ENCODE data around the gene KAZN. TPM values are rescaled to one million over a fixed set of nuclear protein-coding genes. Genes with fewer than 3 reads are reported as not detected.

KAZN gene
- total and polyA plus RNA-seq, 2 of the 8 experiments (the other 6 are each of a cell fraction or from before 2014, with no cell fraction given) = 3.7 to 11.8 TPM

DNA sequence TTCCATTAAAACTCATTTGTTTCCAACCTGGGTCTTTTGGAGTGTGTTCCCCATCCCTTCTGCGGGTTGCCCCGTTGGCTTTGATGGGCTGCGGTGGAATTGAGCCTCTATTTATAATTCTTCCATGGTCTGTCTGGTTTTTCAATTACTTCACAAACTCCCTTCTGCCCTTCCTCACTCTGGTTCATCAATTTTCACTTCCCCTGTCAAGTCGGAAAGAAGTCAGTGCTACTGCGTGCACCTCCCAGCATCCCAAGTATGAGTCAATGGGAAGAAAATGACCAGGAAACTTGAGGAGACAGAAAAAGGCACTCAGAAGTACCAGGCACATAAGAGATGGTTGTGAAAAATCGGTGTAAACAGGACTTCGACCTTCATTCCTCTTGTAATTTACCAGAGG lies 126.2 kb downstream of the KAZN start:
- CTCF ChIA-PET (ENCODE audit: partially characterized antibody) = interaction anchor here (0.6 to 1.3 kb wide), 4 partner anchors 33 to 54 kb away, joined by 3 to 4 read pairs (median 4); no protein-coding TSS in a partner anchor
- Histone ChIP-seq H3K79me1 (ENCODE audit: low read depth, low read length) (no peaks in the 10 kb centered on the region), H3K9me3 (ENCODE audit: insufficient read depth in 2 of 2, low read depth in 1 of 2, low read length in 1 of 2) (no peaks in the 10 kb centered on the region), H2BK20ac (ENCODE audit: low read length) (no peak overlapping the region), H4K91ac (replicated peaks; ENCODE audit: insufficient read length, low read length) (no peak overlapping the region), H2BK15ac (ENCODE audit: low read length) (no peak overlapping the region), H2BK5ac (ENCODE audit: low read depth, low read length) (no peak overlapping the region), H3K4ac (replicated peaks; ENCODE audit: insufficient read length, low read depth, low read length) (no peak overlapping the region), H3K23me2 (ENCODE audit: low read depth, low read length) (no peaks in the 10 kb centered on the region), H3K4me3 (ENCODE audit: extremely low read depth in 1 of 4, insufficient read depth in 2 of 4, low read depth in 3 of 4, low read length in 4 of 4) (no peak overlapping the region), H3K27me3 (replicated peaks in 1 of 4; ENCODE audit: control insufficient read depth in 3 of 4, extremely low read depth in 1 of 4, insufficient read depth in 3 of 4, low read length in 3 of 4) (peaks cover 0 to 2% (median 0%) of the 10 kb centered on the region in 4 experiments; a peak in 1 of 7 replicates), H3K4me2 (ENCODE audit: insufficient read depth in 1 of 2, low read depth in 2 of 2, low read length in 2 of 2) (no peak overlapping the region), H2BK12ac (ENCODE audit: low read depth, low read length) (no peak overlapping the region), H3K18ac (ENCODE audit: extremely low read depth, low read length) (no peak overlapping the region), H3K56ac (replicated peaks; ENCODE audit: insufficient read length, low read depth, low read length) (no peak overlapping the region), H4K5ac (ENCODE audit: insufficient read length, low read depth, low read length) (no peak overlapping the region), H3K79me2 (ENCODE audit: control insufficient read depth in 1 of 2, insufficient read depth in 2 of 2, low read length in 2 of 2) (no peaks in the 10 kb centered on the region), H2AFZ (ENCODE audit: low read length) (no peak overlapping the region), H3K4me1 (replicated peaks in 1 of 4; ENCODE audit: control insufficient read depth in 3 of 4, insufficient read depth in 4 of 4, low read length in 3 of 4) (peaks cover 11 to 18% (median 13%) of the 10 kb centered on the region in 4 experiments), H3K9ac (replicated peaks in 1 of 4; ENCODE audit: extremely low read depth in 1 of 4, low read depth in 3 of 4, low read length in 3 of 4) (no peak overlapping the region), H4K20me1 (replicated peaks in 1 of 2; ENCODE audit: control insufficient read depth in 1 of 2, insufficient read depth in 2 of 2, low read length in 2 of 2) (peaks cover 0 to 2% of the 10 kb centered on the region in 2 experiments), H2BK120ac (replicated peaks; ENCODE audit: low read depth, low read length) (no peak overlapping the region), H3K14ac (ENCODE audit: insufficient read length) (no peak overlapping the region), H2AK5ac (ENCODE audit: low read depth, low read length) (no peak overlapping the region), H3K27ac (ENCODE audit: low read depth, low read length) (no peak overlapping the region), H3K36me3 (ENCODE audit: control insufficient read depth in 2 of 4, insufficient read depth in 4 of 4, low read length in 3 of 4) (no peaks in the 10 kb centered on the region), H3K23ac (ENCODE audit: insufficient read length) (no peak overlapping the region), H4K8ac (ENCODE audit: extremely low read depth, insufficient read depth, low read length) (no peak overlapping the region)
- POLR2A ChIA-PET (ENCODE audit: partially characterized antibody) = no interaction called here
- WGBS, 2 experiments (ENCODE audit: extremely low coverage in 1 of 2, insufficient coverage in 1 of 2, insufficient read length in 1 of 2, insufficient replicate concordance in 2 of 2, low coverage in 1 of 2, low lambda C conversion rate in 2 of 2, missing lambda C conversion rate in 1 of 2) = 76% methylated on average over 7 of the region's 7 CpGs; no CpG with 5 or more reads in 1 of the 2 experiments
- FAIRE-seq (no peak), DNase-seq (ENCODE audit: low read depth in 1 of 2, low spot score in 2 of 2) (no peak)
- TF ChIP-seq RAD21 (IDR thresholded peaks at IDR 0.05 in 1 of 2, conservative IDR thresholded peaks at IDR 0.05 in 1 of 2; ENCODE audit: low read depth in 2 of 2, low read length in 2 of 2) (no peak), CBX5 (IDR thresholded peaks at IDR 0.05; ENCODE audit: low read depth, low read length) (no peak), SIN3A (conservative IDR thresholded peaks at IDR 0.05 in 1 of 2, IDR thresholded peaks at IDR 0.05 in 1 of 2; ENCODE audit: low read depth in 1 of 2, low read length in 2 of 2) (no peak), HDAC6 (IDR thresholded peaks at IDR 0.05; ENCODE audit: low read depth, low read length) (no peak), PHF8 (conservative IDR thresholded peaks at IDR 0.05; ENCODE audit: low read depth, low read length) (no peak), TCF12 (IDR thresholded peaks at IDR 0.05; ENCODE audit: low read depth, low read length) (no peak), SUZ12 (IDR thresholded peaks at IDR 0.05; ENCODE audit: low read length) (no peak), CHD1 (IDR thresholded peaks at IDR 0.05; ENCODE audit: low read depth, low read length) (no peak), SP2 (IDR thresholded peaks at IDR 0.05; ENCODE audit: low read length) (no peak), GTF2F1 (IDR thresholded peaks at IDR 0.05; ENCODE audit: borderline replicate concordance, low read depth, low read length) (no peak), NRF1 (IDR thresholded peaks at IDR 0.05; ENCODE audit: low read depth, low read length) (no peak), KDM5A (IDR thresholded peaks at IDR 0.05; ENCODE audit: low read length) (no peak)
- TF ChIP-seq, protein P1, sequence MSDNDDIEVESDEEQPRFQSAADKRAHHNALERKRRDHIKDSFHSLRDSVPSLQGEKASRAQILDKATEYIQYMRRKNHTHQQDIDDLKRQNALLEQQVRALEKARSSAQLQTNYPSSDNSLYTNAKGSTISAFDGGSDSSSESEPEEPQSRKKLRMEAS (IDR thresholded peaks at IDR 0.05) = no peak
